ENCODE data around the gene RELB.

Gene RELB

DNA sequence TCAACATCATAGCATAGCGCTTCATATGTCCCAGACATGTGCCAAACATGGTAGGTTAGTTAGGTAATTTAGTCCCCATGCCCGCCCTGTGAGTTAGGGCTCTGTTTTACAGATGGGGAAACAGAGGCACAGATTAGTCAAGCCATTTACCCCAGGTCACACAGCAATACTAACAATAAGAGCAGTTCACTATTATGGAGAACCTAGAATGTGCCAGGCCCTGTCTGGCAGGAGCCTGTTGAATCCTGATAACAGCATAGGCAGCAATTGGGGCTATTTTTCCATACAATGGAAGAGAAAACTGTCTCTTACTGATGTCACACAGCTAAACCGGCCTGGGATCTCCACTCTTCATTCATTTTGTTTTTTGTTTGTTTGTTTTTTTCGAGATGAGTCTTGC lies 85.2 kb downstream of the RELB start:
- DNase-seq (ENCODE audit: low read depth), result no peak

DNA sequence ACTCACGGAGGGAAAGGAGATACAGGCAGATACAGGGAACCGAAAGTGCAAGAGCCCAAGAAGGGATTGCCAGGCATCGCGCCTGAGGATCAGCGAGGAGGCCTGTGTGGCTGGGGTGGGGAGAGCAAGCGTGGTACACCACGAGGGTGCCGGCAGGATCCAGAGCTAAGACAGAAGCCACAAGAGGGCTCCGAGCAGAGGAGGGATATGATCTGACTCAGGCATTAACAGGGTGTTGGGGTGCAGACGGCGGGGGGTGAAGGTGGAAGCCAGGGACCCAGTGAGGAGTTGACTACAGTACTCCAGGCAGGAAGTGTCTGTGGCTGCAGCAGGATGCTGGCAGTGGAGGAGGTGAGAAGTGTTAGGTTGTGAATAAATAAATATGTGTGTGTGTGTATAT lies 86.3 kb downstream of the RELB start:
- no peak for DNase-seq (ENCODE audit: low read depth)
